ENCODE data around the gene VASP.

Gene VASP

GRCh38 chr19:45473682-45474605 lies 33.3 kb upstream of the VASP start:
- no peak overlapping the region for H3K4me3 ChIP-seq (ENCODE audit: control insufficient read depth, low read depth, low read length)
- TF ChIP-seq, protein P1, sequence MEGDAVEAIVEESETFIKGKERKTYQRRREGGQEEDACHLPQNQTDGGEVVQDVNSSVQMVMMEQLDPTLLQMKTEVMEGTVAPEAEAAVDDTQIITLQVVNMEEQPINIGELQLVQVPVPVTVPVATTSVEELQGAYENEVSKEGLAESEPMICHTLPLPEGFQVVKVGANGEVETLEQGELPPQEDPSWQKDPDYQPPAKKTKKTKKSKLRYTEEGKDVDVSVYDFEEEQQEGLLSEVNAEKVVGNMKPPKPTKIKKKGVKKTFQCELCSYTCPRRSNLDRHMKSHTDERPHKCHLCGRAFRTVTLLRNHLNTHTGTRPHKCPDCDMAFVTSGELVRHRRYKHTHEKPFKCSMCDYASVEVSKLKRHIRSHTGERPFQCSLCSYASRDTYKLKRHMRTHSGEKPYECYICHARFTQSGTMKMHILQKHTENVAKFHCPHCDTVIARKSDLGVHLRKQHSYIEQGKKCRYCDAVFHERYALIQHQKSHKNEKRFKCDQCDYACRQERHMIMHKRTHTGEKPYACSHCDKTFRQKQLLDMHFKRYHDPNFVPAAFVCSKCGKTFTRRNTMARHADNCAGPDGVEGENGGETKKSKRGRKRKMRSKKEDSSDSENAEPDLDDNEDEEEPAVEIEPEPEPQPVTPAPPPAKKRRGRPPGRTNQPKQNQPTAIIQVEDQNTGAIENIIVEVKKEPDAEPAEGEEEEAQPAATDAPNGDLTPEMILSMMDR (IDR thresholded peaks at IDR 0.05; ENCODE audit: control insufficient read depth, insufficient read depth, low read depth, low read length, missing control alignments) = no peak
- DNase-seq (ENCODE audit: low read depth) = no peak

GRCh38 chr19:45474606-45475521 lies 32.4 kb upstream of the VASP start:
- TF ChIP-seq, protein P1 (IDR thresholded peaks at IDR 0.05; ENCODE audit: control insufficient read depth, insufficient read depth, low read depth, low read length, missing control alignments) = no peak
- no peak for DNase-seq (ENCODE audit: low read depth)
- H3K4me3 ChIP-seq (ENCODE audit: control insufficient read depth, low read depth, low read length) = no peak overlapping the region

DNA sequence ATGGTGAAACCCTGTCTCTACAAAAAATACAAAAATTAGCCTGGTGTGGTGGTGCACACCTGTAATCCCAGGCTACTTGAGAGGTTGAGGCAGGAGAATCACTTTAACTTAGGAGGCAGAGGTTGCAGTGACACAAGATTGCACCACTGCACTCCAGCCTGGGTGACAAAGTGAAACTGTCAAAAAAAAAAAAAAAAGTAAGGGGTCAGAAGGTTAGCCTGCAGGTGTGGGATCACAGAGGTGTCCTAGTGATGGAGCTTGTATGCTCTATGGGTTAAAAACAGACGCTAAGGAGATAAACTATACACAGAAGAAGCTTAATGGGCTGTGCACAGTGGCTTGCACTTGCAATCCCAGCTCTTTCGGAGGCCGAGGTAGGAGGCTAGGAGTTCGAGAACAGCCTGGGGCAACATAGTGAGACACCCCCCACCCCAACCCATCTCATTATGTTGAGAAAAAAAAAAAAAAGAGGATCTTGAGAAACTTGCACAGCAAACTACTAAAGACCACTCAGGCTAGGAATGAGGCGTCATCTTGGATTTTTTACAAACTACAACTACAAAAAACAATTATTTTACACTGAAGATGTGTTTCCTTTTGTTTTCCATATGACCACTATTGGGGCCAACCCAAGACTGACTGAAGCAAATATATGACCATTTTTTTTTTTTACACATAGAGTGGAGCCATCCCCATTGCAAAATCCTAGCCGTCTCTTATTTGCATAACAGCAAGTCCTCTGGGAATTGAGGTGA lies 31.6 kb upstream of the VASP start:
- TF ChIP-seq, protein P1 (IDR thresholded peaks at IDR 0.05; ENCODE audit: control insufficient read depth, insufficient read depth, low read depth, low read length, missing control alignments) = no peak
- no peak overlapping the region for H3K4me3 ChIP-seq (ENCODE audit: control insufficient read depth, low read depth, low read length)
- no peak for DNase-seq (ENCODE audit: low read depth)

GRCh38 chr19:45476304-45476703 lies 31.0 kb upstream of the VASP start:
- TF ChIP-seq, protein P1 (IDR thresholded peaks at IDR 0.05; ENCODE audit: control insufficient read depth, insufficient read depth, low read depth, low read length, missing control alignments) = no peak
- H3K4me3 ChIP-seq (ENCODE audit: control insufficient read depth, low read depth, low read length) = no peak overlapping the region
- DNase-seq (ENCODE audit: low read depth) = no peak

DNA sequence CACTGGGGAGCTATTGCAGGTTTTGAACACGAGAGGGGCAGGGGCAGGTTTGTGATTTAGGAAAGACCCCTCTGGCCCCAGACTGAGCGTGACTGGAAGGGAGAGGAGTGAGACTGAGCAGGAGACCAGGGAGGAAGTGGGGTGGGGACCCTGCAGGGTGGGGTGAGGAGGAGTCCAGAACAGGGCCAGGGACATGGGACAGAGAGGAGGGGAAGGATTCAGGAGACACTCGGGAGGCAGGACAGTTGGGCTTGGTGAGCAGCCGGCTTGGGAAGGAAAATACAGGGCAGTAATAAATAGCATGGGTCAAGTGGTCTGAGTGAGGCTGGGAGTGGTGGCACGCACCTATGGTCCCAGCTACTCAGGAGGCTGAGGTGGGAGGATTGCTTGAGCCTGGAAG lies 30.1 kb upstream of the VASP start:
- H3K4me3 ChIP-seq (ENCODE audit: control insufficient read depth, low read depth, low read length) = no peak overlapping the region
- DNase-seq (ENCODE audit: low read depth) = no peak
- TF ChIP-seq, protein P1 (IDR thresholded peaks at IDR 0.05; ENCODE audit: control insufficient read depth, insufficient read depth, low read depth, low read length, missing control alignments) = no peak

All from AG09309 (cell line).